ENCODE results near the gene ORM2.

- TF ChIP-seq POU2F2 (IDR thresholded peaks at IDR 0.05; ENCODE audit: low read depth, low read length) (no peak), POLR2AphosphoS5 (IDR thresholded peaks at IDR 0.05; ENCODE audit: low read depth, low read length) (no peak), POLR2A (IDR thresholded peaks at IDR 0.05; ENCODE audit: low read depth, low read length) (no peak), TAF1 (IDR thresholded peaks at IDR 0.05; ENCODE audit: low read depth, low read length) (no peak)
Measured at GRCh38 chr9:114315723-114316363, 13.8 kb upstream of the ORM2 start.

Data from GM12891 (cell line).